Measurements from ENCODE around the gene LSM7.

LSM7 gene

DNA sequence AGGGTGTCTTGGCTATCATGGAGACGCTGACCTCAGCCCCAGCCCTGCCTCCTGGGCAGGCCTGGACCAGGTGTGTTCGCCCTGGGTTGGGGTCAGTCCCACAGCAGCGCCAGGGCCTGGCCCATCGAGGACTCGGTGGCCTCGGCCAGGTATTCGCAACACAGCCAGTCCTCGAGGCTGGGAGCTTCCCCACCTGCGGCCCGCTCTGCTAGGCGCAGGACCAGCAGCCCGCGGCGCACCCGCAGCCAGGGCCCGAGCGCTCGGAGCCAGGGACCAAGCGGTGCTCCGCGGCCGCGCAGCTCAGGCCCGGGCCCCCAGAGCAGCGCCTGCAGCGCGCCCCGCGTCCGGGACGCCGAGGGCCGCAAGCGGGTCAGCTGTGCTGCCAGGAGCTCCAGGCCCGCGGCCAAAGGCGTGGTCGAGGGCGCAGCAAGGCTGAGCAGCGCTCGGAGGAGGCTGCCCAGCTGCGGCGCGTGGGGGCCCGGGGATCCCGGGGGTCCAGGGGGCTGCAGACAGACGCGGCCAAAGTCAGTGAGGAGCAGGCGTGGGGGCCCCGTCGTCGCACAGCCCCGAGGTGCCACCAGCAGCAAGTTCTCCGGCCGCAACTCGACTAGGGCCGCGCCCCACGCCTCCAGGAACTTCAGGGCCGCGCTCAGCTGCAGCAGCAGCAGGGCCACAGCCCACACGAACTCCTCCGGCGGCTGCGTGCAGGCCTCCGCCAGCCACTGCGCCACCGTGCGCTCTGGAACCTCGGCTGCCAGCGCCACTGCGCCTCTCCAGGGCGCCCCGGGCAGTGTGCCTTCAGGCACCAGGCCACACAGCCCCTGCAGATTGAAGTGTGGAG lies 52.6 kb downstream of the LSM7 start:
- H3K27ac ChIP-seq: peak overlapping the region; percentile 27; the same call in 1 of the 2 replicates
- TF ChIP-seq, protein P1, sequence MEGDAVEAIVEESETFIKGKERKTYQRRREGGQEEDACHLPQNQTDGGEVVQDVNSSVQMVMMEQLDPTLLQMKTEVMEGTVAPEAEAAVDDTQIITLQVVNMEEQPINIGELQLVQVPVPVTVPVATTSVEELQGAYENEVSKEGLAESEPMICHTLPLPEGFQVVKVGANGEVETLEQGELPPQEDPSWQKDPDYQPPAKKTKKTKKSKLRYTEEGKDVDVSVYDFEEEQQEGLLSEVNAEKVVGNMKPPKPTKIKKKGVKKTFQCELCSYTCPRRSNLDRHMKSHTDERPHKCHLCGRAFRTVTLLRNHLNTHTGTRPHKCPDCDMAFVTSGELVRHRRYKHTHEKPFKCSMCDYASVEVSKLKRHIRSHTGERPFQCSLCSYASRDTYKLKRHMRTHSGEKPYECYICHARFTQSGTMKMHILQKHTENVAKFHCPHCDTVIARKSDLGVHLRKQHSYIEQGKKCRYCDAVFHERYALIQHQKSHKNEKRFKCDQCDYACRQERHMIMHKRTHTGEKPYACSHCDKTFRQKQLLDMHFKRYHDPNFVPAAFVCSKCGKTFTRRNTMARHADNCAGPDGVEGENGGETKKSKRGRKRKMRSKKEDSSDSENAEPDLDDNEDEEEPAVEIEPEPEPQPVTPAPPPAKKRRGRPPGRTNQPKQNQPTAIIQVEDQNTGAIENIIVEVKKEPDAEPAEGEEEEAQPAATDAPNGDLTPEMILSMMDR (conservative IDR thresholded peaks at IDR 0.05): no peak

DNA sequence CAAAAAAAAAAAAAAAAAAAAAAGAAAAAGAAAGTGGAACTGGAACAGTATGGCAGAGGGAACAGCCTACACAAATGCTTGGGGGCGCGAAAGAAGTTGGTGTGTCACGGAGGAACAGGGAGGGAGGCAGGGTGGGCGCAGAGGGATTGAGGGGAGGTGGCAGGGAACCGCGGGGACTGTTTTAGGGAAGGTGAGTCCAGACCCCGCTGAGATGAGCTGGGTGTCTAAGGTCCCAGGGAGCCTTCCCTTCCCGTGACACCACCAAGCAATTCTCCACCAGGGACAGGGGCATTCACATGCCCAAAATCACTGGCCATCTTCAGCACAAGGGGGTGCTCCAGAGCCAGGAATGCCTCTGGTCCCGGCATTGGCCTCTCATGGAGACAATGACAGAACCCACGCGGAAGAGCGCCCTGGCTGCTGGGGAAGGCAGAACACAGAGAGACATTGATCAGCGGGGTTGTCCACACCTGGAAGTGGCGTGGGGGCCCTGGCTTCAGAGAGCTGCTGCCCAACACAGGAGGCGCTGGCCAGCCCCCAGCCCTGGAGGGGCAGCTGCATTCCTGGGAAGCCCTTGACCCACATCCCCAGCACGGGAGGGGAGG lies 53.4 kb downstream of the LSM7 start:
- H3K27ac ChIP-seq: peak overlapping the region; percentile 27
- TF ChIP-seq, protein P1 (conservative IDR thresholded peaks at IDR 0.05): peak; percentile 67

DNA sequence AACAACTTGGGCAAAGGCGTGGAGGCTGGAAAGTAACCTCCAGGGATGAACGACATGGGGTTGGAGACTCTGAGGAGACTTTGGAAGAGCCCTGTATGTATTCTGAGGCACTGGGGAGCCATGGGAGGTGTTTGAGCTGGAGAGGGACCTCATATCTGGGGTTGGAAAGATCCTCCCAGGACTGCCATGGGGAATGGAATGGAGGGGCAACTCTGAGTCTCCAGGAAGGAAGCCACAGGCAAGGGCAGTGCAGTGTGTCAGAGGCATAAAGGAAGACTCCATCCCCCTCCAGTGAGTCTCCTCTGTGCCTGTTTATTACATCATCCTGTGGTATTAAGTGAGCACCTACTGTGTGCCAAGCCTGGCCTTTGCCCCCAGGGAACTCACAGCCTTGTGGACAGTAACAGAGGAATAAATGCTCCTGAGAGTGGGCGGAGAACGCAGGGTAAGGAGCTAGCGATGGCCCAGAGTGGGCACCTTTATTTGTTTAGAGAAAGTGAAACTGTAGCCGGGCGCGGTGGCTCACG lies 54.1 kb downstream of the LSM7 start:
- H3K27ac ChIP-seq: peak overlapping the region; percentile 91; the same call in 1 of the 2 replicates

DNA sequence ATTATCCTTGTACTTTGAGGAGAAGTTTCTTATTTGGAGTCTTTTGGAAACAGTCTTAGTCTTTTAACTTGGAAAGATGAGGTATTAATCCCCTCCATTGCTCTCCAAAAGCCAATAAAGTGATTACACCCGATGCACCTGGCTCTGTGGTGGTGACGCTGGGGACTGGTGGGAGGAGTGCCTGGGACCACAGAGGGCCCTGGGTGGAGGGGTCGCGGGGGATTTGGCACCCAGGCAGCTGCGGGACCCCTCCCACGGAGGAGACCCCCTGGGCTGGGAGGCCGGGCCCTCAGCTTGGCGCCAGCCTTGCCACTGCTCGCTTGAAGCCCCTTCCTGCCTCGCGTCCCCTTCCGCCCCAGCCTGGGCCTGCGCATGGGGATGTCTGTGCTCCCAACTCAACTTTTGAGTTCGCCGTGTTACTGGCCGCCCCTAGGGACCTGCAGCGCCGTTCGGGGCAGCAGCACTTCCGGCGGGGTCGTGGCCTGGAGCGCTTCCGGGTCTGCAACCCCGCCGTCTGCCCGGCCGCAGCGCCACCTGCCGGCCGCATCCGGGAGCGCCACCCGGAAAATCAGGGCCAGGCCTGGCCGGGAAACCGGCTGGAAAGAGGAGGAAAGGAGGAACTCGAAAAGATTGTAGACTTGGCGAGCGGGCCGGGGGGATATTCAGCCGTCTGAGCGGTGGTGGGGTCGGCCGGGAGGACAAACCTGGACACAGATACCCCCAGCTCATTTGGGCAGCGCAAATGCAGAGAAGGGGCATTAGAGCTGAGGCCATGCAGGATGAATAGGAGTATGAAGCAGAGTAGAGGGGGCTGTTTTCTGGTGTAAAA lies 54.8 kb downstream of the LSM7 start:
- TF ChIP-seq, protein P1 (conservative IDR thresholded peaks at IDR 0.05): peak; percentile 97
- H3K27ac ChIP-seq: peak overlapping the region; percentile 91

More for the DNA sequence above, 54.1 kb downstream of the LSM7 start:
- TF ChIP-seq, protein P1 (conservative IDR thresholded peaks at IDR 0.05): no peak

Measured in VCaP (cell line).